Nephron progenitor cell (in vitro differentiated cells): ENCODE measurements around the gene RNF115.
"Not testable (repeated sequence)": the region's sequence is repeated elsewhere in the genome, so short reads cannot be mapped to it uniquely, and the experiment has no call there.

Source experiments
- DNase-seq: peaks from one replicate; pipeline ENCODE4 v3.0.0; 2021
- H3K27ac Mint-ChIP-seq: 2 replicates; pipeline ENCODE4 v1.8.0; 2021; ENCODE audit warnings: mild to moderate bottlenecking, moderate library complexity, mixed read lengths
- H3K27me3 Mint-ChIP-seq: 2 replicates; pipeline ENCODE4 v1.8.0; 2021; ENCODE audit warnings: mild to moderate bottlenecking, low read depth, mixed read lengths; ENCODE audit not compliant: poor library complexity
- H3K36me3 Mint-ChIP-seq: 2 replicates; pipeline ENCODE4 v1.8.0; 2021; ENCODE audit warnings: low read depth, mixed read lengths
- H3K4me1 Mint-ChIP-seq: 2 replicates; pipeline ENCODE4 v1.8.0; 2021; ENCODE audit warnings: mixed read lengths
- H3K4me3 Mint-ChIP-seq: 2 replicates; pipeline ENCODE4 v1.8.0; 2021; ENCODE audit warnings: mild to moderate bottlenecking, moderate library complexity, mixed read lengths
- H3K9me3 Mint-ChIP-seq: 2 replicates; pipeline ENCODE4 v1.8.0; 2021; ENCODE audit warnings: mild to moderate bottlenecking, moderate library complexity, mixed read lengths
- TF ChIP-seq, protein P1 (sequence below): fragments of 200-600 bp; sonication (generic); IDR thresholded peaks from 2 replicates; pipeline ENCODE4 v1.5.0; 2021; ENCODE audit warnings: antibody characterized with exemption

RNF115 gene

GRCh38 chr1:145771056-145771455 is 52.8 kb downstream of the RNF115 start:
- H3K27ac Mint-ChIP-seq, result peak overlapping the region; percentile 53
- TF ChIP-seq, protein P1, sequence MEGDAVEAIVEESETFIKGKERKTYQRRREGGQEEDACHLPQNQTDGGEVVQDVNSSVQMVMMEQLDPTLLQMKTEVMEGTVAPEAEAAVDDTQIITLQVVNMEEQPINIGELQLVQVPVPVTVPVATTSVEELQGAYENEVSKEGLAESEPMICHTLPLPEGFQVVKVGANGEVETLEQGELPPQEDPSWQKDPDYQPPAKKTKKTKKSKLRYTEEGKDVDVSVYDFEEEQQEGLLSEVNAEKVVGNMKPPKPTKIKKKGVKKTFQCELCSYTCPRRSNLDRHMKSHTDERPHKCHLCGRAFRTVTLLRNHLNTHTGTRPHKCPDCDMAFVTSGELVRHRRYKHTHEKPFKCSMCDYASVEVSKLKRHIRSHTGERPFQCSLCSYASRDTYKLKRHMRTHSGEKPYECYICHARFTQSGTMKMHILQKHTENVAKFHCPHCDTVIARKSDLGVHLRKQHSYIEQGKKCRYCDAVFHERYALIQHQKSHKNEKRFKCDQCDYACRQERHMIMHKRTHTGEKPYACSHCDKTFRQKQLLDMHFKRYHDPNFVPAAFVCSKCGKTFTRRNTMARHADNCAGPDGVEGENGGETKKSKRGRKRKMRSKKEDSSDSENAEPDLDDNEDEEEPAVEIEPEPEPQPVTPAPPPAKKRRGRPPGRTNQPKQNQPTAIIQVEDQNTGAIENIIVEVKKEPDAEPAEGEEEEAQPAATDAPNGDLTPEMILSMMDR, result no peak
- no peak for DNase-seq
- H3K27me3 Mint-ChIP-seq, result no peaks in the 10 kb centered on the region
- no peak overlapping the region for H3K4me3 Mint-ChIP-seq
- peaks cover 81% of the 10 kb centered on the region for H3K36me3 Mint-ChIP-seq
- peaks cover 19% of the 10 kb centered on the region for H3K9me3 Mint-ChIP-seq
- peaks cover 10% of the 10 kb centered on the region for H3K4me1 Mint-ChIP-seq

DNA sequence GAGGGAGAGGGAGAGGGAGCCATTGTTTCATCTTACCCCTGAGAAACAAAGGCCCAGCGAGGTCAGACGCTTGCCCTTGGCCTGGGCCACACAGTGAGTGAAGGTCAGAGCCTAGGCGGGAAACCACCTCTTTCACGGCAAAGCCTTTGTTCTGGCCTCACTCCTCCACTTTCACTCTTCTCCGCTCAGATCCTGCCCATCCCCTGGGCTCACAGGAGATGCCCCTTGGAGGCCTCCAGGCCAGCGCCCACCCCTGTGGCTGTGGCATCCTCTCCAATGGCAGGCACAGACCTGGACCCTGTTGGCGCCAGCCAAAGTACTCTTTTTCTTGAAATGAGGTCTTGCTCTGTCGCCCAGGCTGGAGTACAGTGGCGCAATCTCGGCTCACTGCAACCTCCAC is 55.9 kb downstream of the RNF115 start:
- Mint-ChIP-seq H3K36me3 (peaks cover 91% of the 10 kb centered on the region), H3K9me3 (peaks cover 38% of the 10 kb centered on the region)
- H3K4me3 Mint-ChIP-seq, H3K27me3 Mint-ChIP-seq, H3K4me1 Mint-ChIP-seq, H3K27ac Mint-ChIP-seq, DNase-seq: not testable (repeated sequence)

GRCh38 chr1:145766926-145767325 is 57.0 kb downstream of the RNF115 start:
- DNase-seq, H3K4me1 Mint-ChIP-seq, H3K27ac Mint-ChIP-seq, H3K27me3 Mint-ChIP-seq, H3K4me3 Mint-ChIP-seq: not testable (repeated sequence)
- peaks cover 49% of the 10 kb centered on the region for H3K9me3 Mint-ChIP-seq
- peaks cover 91% of the 10 kb centered on the region for H3K36me3 Mint-ChIP-seq

DNA sequence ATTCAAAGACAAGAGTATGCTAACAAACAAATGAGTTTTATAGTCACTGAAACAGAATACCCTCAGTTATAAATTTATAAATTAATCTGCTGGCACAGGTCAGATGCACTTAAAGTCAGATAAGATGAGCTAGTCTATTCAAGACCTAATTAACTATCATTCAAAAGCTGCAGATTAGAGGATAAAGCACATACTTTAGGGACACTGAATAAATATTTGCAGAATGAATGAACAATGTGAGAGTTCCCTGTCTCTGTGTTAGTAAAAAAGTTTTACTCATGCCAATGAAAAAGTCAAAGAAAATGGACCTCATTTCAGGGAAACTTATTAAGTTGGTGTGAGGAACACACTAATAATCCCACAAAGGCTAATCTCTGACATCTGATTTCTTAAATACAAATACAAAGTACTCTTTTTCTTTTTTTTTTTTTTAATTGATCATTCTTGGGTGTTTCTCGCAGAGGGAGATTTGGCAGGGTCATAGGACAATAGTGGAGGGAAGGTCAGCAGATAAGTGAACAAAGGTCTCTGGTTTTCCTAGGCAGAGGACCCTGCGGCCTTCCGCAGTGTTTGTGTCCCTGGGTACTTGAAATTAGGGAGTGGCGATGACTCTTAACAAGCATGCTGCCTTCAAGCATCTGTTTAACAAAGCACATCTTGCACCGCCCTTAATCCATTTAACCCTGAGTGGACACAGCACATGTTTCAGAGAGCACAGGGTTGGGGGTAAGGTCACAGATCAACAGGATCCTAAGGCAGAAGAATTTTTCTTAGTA is 58.1 kb downstream of the RNF115 start:
- peaks cover 60% of the 10 kb centered on the region for H3K9me3 Mint-ChIP-seq
- H3K4me3 Mint-ChIP-seq, H3K27me3 Mint-ChIP-seq, DNase-seq, H3K27ac Mint-ChIP-seq, H3K4me1 Mint-ChIP-seq: not testable (repeated sequence)
- H3K36me3 Mint-ChIP-seq, result peaks cover 91% of the 10 kb centered on the region

- Mint-ChIP-seq H3K9me3 (peaks cover 65% of the 10 kb centered on the region), H3K36me3 (peaks cover 91% of the 10 kb centered on the region)
- H3K4me1 Mint-ChIP-seq, H3K27ac Mint-ChIP-seq, H3K27me3 Mint-ChIP-seq, H3K4me3 Mint-ChIP-seq, DNase-seq: not testable (repeated sequence)
These were observed 58.8 kb downstream of the RNF115 start for GRCh38 chr1:145765127-145765526.

DNA sequence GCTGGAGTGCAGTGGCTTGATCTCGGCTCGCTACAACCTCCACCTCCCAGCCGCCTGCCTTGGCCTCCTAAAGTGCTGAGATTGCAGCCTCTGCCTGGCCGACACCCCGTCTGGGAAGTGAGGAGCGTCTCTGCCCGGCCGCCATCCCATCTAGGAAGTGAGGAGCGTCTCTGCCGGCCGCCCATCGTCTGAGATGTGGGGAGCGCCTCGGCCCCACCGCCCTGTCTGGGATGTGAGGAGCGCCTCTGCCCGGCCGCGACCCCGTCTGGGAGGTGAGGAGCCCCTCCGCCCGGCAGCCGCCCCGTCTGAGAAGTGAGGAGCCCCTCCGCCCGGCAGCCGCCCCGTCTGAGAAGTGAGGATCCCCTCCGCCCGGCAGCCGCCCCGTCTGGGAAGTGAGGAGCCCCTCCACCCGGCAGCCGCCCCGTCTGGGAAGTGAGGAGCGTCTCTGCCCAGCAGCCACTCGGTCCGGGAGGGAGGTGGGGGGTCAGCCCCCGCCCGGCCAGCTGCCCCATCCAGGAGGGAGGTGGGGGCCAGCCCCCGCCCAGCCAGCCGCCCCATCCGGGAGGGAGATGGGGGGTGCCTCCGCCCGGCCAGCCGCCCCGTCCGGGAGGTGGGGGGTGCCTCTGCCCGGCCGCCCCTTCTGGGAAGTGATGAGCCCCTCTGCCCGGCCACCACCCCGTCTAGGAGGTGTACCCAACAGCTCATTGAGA is 59.5 kb downstream of the RNF115 start:
- H3K4me1 Mint-ChIP-seq, H3K27me3 Mint-ChIP-seq, H3K27ac Mint-ChIP-seq, DNase-seq, H3K4me3 Mint-ChIP-seq: not testable (repeated sequence)
- Mint-ChIP-seq H3K36me3 (peaks cover 91% of the 10 kb centered on the region), H3K9me3 (peaks cover 63% of the 10 kb centered on the region)

DNA sequence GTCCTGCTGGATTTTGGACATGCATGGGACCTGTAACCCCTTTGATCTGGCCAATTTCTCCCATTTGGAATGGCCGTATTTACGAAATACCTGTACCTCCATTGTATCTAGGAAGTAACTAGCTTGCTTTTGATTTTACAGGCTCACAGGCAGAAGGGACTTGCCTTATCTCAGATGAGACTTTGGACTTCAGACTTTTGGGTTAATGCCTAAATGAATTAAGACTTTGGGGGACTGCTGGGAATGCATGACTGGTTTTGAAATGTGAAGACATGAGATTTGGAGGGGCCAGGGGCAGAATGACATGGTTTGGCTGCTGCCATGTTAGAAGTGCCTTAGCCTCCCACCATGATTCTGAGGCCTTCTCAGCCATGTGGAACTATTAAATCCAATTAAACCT is 61.9 kb downstream of the RNF115 start:
- not testable (repeated sequence) for H3K27me3 Mint-ChIP-seq, H3K4me3 Mint-ChIP-seq, H3K4me1 Mint-ChIP-seq, DNase-seq, H3K27ac Mint-ChIP-seq
- Mint-ChIP-seq H3K9me3 (peaks cover 49% of the 10 kb centered on the region), H3K36me3 (peaks cover 87% of the 10 kb centered on the region)

DNA sequence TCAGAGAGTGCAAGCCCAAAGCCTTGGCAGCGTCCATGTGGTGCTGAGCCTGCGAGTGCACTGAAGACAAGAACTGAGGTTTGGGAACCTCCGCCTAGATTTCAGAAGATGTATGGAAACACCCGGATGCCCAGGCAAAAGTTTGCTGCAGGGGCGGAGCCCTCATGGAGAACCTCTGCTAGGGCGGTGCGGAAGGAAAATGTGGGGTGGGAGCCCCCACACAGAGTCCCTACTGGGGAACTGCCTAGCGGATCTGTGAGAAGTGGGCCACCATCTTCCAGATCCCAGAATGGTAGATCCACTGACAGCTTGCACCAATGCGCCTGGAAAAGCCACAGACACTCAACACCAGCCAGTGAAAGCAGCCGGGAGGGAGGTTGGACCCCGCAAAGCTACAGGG is 62.4 kb downstream of the RNF115 start:
- Mint-ChIP-seq H3K9me3 (peaks cover 49% of the 10 kb centered on the region), H3K36me3 (peaks cover 89% of the 10 kb centered on the region)
- not testable (repeated sequence) for H3K27ac Mint-ChIP-seq, DNase-seq, H3K4me1 Mint-ChIP-seq, H3K27me3 Mint-ChIP-seq, H3K4me3 Mint-ChIP-seq

DNA sequence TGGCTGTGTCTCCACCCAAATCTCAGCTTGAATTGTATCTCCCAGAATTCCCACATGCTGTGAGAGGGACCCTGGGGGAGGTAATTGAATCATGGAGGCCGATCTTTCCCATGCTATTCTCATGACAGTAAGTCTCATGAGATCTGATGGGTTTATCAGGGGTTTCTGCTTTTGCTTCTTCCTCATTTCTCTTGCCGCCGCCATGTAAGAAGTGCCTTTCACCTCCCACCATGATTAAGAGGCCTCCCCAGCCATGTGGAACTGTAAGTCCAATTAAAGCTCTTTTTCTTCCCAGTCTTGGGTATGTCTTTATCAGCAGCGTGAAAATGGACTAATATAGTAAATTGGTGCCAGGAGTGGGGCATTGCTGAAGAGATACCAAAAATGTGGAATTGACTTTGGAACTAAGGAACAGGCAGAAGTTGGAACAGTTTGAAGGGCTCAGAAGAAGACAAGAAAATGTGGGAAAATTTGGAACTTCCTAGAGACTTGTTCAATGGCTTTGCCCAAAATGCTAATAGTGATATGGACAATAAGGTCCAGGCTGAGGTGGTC is 63.4 kb downstream of the RNF115 start:
- H3K9me3 Mint-ChIP-seq, result peaks cover 40% of the 10 kb centered on the region
- not testable (repeated sequence) for H3K4me3 Mint-ChIP-seq, DNase-seq, H3K4me1 Mint-ChIP-seq, H3K27ac Mint-ChIP-seq, H3K27me3 Mint-ChIP-seq
- peaks cover 86% of the 10 kb centered on the region for H3K36me3 Mint-ChIP-seq
